Choroid plexus epithelial cell (primary cell): ENCODE results near the gene SUSD1.

ENCODE experiments used
- DNase-seq: peaks from one replicate; pipeline ENCODE4 v3.0.0-alpha.2; 2010; ENCODE audit warnings: low read depth
- H3K4me3 ChIP-seq: 2 replicates; pipeline ENCODE4 v1.5.1; 2011; ENCODE audit warnings: low read depth, mild to moderate bottlenecking, control low read depth, low read length, moderate library complexity
- TF ChIP-seq, protein P1 (sequence below): conservative IDR thresholded peaks from 2 replicates; pipeline ENCODE4 v1.5.1; 2011; ENCODE audit warnings: low read depth, mild to moderate bottlenecking, control low read depth, inconsistent platforms, low read length, moderate library complexity

SUSD1 gene

DNA sequence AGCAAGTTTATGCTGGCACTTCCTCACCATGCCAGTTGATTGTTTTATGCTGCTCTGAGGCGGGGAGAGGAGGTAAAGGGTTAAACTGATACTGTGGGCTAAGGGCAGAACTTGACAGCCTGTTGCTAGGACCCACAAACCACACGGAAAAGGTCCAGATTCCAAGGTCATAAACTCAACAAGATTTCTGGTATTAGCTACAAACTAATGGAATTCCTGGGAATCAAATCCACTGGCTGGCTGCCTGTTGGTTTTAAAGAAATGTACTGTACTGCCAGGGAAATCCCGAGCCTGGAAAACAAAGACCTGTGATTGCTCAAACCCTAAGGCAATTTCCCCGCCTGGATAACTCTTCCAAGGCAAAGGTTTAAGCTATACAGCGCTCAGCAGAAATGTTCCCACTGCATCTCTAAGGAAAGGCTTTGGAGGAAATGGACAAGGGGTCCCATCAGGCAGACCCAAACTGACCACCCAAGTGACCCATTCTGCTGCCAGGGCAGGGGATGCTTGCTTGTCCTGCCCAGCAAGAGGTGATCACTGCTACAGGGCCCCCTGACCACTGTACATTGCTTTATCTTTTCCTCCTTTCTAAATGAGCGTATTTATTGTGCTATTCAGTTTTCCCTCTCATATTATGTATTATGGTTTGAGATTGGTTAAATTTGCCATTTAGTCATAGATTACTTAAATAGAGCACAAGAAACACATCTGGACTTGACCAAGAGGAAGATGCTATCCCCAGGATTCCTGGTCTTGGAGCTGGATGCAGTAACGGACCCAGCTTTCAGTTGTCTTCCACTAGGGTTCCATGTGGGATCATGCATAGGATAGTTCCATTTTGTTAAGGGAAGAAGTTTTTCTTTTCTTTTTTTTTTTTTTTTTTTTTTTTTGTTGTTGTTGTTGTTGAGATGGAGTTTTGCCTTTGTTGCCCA is 124.3 kb downstream of the SUSD1 start:
- TF ChIP-seq, protein P1, sequence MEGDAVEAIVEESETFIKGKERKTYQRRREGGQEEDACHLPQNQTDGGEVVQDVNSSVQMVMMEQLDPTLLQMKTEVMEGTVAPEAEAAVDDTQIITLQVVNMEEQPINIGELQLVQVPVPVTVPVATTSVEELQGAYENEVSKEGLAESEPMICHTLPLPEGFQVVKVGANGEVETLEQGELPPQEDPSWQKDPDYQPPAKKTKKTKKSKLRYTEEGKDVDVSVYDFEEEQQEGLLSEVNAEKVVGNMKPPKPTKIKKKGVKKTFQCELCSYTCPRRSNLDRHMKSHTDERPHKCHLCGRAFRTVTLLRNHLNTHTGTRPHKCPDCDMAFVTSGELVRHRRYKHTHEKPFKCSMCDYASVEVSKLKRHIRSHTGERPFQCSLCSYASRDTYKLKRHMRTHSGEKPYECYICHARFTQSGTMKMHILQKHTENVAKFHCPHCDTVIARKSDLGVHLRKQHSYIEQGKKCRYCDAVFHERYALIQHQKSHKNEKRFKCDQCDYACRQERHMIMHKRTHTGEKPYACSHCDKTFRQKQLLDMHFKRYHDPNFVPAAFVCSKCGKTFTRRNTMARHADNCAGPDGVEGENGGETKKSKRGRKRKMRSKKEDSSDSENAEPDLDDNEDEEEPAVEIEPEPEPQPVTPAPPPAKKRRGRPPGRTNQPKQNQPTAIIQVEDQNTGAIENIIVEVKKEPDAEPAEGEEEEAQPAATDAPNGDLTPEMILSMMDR: no peak
- DNase-seq: peak; percentile 85
- H3K4me3 ChIP-seq: no peak overlapping the region

DNA sequence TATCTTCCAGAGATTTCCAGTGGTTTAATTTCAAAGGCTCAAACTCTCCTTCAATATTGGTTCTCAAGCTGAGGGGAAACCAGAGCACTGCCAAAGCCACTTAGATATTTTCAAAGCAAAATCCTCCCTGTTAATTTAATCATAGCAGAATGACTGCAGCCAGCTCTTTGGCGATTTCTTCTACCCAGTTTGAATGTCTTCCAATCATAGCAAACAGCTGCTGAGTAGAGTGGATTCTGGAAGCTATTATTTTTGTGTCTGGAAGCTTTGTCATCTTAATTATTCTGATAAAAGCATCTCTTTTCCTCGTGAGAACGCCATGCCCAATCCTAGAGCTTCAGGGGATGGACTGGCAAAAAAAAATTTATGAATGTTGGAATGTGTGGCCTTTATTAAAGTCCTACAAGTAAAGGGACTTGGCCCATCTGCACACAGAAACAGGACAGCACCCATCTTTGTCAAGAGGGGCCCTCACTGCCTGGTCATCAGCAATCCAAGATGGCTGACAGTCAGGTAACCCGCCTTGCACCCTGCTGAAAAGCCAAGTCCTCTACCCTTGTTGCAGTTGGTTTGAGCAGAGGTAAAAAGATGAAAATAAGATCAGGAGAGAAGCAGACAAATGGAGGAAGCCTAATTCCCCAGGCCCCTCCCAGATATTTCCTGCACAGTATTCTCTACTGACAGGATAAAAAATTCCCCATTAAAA is 125.1 kb downstream of the SUSD1 start:
- TF ChIP-seq, protein P1: no peak
- DNase-seq: no peak
- H3K4me3 ChIP-seq: no peak overlapping the region

DNA sequence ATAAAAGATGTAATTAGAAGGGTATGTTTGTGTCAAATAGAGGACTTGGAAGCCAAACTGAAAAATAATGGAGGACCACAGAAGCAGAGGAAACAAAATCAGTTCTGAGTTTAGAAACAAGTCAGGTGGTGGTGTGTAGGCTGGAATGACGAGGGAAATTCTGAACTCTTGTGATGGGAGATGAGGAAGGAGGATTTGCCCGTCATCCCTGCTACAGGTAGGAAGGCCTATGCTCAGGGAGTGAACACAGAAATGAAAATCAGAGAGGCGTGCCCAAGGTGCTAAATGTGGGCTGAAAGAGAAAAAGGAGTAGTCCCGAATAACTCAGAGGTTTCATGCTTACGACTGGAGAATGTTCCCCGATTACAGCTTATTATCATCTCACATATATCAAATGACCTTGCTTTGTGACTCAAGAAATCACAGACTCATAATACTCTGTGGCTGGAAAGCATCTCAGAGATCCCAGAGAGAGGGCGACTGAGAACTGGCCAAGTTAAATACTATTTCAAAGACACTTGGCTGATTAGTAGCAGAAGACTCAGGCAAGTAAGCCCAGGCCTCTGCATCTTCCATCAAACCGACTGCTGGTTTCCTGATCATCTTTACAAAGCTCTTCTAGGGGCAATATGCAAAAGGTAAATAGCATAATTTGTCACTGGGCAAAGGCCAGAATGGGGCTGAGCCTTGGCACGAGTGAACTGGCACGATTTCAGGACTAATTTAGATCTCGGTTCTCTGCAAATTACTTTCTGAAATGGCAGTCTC is 126.0 kb downstream of the SUSD1 start:
- TF ChIP-seq, protein P1: no peak
- no peak overlapping the region for H3K4me3 ChIP-seq
- DNase-seq: peak; percentile 62

DNA sequence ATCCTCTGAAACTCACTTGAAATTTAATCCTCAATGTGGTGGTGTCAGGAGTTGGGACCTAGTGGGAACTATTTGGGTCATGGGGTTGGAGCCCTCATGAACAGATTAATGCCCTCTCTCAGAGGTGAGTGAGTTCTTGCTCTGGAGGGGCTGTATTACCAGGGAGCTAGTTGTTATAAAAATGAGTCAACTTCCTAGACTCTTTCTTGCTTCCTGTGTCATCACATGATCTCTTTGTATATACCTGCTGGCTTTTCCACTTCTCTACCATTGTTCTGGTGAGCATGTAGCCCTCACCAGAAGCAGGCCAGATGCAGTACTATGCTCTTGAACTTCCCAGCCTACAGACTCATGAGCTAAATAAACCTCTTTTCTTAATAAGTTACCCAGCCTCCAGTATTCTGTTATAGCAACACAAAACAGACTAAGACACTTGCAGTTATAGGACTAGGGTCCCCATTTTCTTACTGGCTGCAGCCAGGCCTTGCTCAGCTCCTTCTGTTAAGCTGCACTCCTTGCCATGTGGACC is 127.5 kb downstream of the SUSD1 start:
- H3K4me3 ChIP-seq: no peak overlapping the region
- DNase-seq: no peak
- TF ChIP-seq, protein P1: no peak

DNA sequence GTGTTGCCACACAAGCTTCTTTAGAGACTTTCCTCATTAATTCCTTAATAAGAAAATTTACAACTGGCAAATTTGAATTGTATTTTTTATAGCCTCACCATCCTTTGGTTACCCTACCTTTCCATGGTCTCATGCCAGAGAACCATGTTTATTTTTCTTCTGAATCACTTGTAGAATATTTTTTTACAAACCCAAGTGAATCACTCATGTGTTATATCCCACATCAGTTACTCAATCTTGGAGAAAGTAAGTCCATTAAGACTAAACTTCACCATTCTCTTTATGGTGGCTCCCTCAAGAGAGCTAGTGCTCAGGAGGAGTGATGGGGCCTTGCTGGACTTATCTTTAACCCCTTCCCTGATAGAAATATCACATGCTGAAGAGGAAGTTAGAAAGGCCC is 128.9 kb downstream of the SUSD1 start:
- TF ChIP-seq, protein P1: no peak
- peak; percentile 73 for DNase-seq
- H3K4me3 ChIP-seq: no peak overlapping the region

DNA sequence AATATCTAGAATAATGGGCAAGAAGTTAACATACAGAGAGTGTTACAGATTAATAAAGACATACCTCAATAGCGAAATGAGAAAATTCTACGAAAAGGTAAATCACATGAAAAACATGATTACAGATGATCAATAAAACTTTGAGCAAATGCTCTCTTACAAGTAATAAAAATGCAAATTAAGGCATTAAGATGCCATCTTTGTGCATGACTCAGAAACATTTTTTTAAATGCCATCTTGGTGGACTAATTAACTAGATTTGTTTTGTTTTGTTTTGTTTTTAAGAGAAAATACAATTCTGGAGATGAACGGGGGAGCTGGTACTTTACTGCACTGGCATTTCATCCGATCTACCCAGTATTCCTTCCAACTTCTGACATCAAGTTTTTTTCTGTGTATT is 130.2 kb downstream of the SUSD1 start:
- DNase-seq: no peak
- TF ChIP-seq, protein P1: no peak
- no peak overlapping the region for H3K4me3 ChIP-seq
